ENCODE results near the gene SLC9A8. TPM values are rescaled to one million over a fixed set of nuclear protein-coding genes. Genes with fewer than 3 reads are reported as not detected.

Gene SLC9A8
- total RNA-seq, 1 donor from 2014 or later = 6.2 TPM

GRCh38 chr20:49797344-49797615 lies 15.3 kb upstream of the SLC9A8 start:
- no peak overlapping the region for H3K4me3 ChIP-seq (ENCODE audit: insufficient read depth, low read depth, low read length)
- no peak overlapping the region for H3K4me3 Mint-ChIP-seq (ENCODE audit: unreplicated experiment)
- H3K9me3 ChIP-seq (ENCODE audit: insufficient read depth, low read depth, low read length) = no peaks in the 10 kb centered on the region
- peaks cover 9% of the 10 kb centered on the region for H3K27me3 Mint-ChIP-seq (ENCODE audit: low read depth, unreplicated experiment)
- no peaks in the 10 kb centered on the region for H3K36me3 Mint-ChIP-seq (ENCODE audit: low read depth, unreplicated experiment)
- H2AFZ ChIP-seq (ENCODE audit: low read depth, low read length) = no peak overlapping the region
- TF ChIP-seq CTCF (IDR thresholded peaks at IDR 0.05; ENCODE audit: insufficient read depth, low read depth, low read length) (no peak), EZH2 (IDR thresholded peaks at IDR 0.05; ENCODE audit: insufficient read depth, low read length) (no peak)
- DNase-seq (ENCODE audit: low read depth) (no peak), FAIRE-seq (no peak)
- H3K4me1 Mint-ChIP-seq (ENCODE audit: low read depth, unreplicated experiment) = peaks cover 2% of the 10 kb centered on the region
- no peaks in the 10 kb centered on the region for H3K79me2 ChIP-seq (ENCODE audit: insufficient read depth, low read length)
- H3K27ac Mint-ChIP-seq (ENCODE audit: unreplicated experiment) = no peak overlapping the region
- H3K27me3 ChIP-seq (ENCODE audit: insufficient read depth, low read length) = peaks cover 9% of the 10 kb centered on the region
- no peaks in the 10 kb centered on the region for H4K20me1 ChIP-seq (ENCODE audit: insufficient read depth, low read length)
- no peaks in the 10 kb centered on the region for H3K9me3 Mint-ChIP-seq (ENCODE audit: unreplicated experiment)
- H3K4me1 ChIP-seq (ENCODE audit: insufficient read depth, low read length) = no peaks in the 10 kb centered on the region
- H3K36me3 ChIP-seq (ENCODE audit: insufficient read depth, low read length) = no peaks in the 10 kb centered on the region
- H3K27ac ChIP-seq (ENCODE audit: low read depth, low read length) = no peak overlapping the region
- H3K4me2 ChIP-seq (ENCODE audit: low read length) = no peak overlapping the region
- H3K9ac ChIP-seq (ENCODE audit: low read length) = no peak overlapping the region

- H2AFZ ChIP-seq (ENCODE audit: low read depth, low read length) = no peak overlapping the region
- Mint-ChIP-seq H3K4me1 (ENCODE audit: low read depth, unreplicated experiment) (peaks cover 2% of the 10 kb centered on the region), H3K4me3 (ENCODE audit: unreplicated experiment) (no peak overlapping the region), H3K9me3 (ENCODE audit: unreplicated experiment) (no peaks in the 10 kb centered on the region), H3K27ac (ENCODE audit: unreplicated experiment) (no peak overlapping the region), H3K27me3 (ENCODE audit: low read depth, unreplicated experiment) (peaks cover 9% of the 10 kb centered on the region), H3K36me3 (ENCODE audit: low read depth, unreplicated experiment) (no peaks in the 10 kb centered on the region)
- H3K9me3 ChIP-seq (ENCODE audit: insufficient read depth, low read depth, low read length) = no peaks in the 10 kb centered on the region
- H3K27me3 ChIP-seq (ENCODE audit: insufficient read depth, low read length) = peaks cover 9% of the 10 kb centered on the region
- H4K20me1 ChIP-seq (ENCODE audit: insufficient read depth, low read length) = no peaks in the 10 kb centered on the region
- H3K36me3 ChIP-seq (ENCODE audit: insufficient read depth, low read length) = no peaks in the 10 kb centered on the region
- H3K9ac ChIP-seq (ENCODE audit: low read length) = no peak overlapping the region
- DNase-seq (ENCODE audit: low read depth) (no peak), FAIRE-seq (no peak)
- H3K4me2 ChIP-seq (ENCODE audit: low read length) = no peak overlapping the region
- no peak overlapping the region for H3K27ac ChIP-seq (ENCODE audit: low read depth, low read length)
- H3K4me1 ChIP-seq (ENCODE audit: insufficient read depth, low read length) = no peaks in the 10 kb centered on the region
- no peak overlapping the region for H3K4me3 ChIP-seq (ENCODE audit: insufficient read depth, low read depth, low read length)
- H3K79me2 ChIP-seq (ENCODE audit: insufficient read depth, low read length) = no peaks in the 10 kb centered on the region
- no peak for TF ChIP-seq CTCF (IDR thresholded peaks at IDR 0.05; ENCODE audit: insufficient read depth, low read depth, low read length)
- no peak for TF ChIP-seq EZH2 (IDR thresholded peaks at IDR 0.05; ENCODE audit: insufficient read depth, low read length)
These were observed 13.9 kb upstream of the SLC9A8 start for GRCh38 chr20:49798718-49799117.

- Histone ChIP-seq H2AFZ (ENCODE audit: low read depth, low read length) (no peak overlapping the region), H3K4me3 (ENCODE audit: insufficient read depth, low read depth, low read length) (no peak overlapping the region), H3K27ac (ENCODE audit: low read depth, low read length) (no peak overlapping the region), H3K4me1 (ENCODE audit: insufficient read depth, low read length) (no peaks in the 10 kb centered on the region), H3K36me3 (ENCODE audit: insufficient read depth, low read length) (no peaks in the 10 kb centered on the region), H3K9ac (ENCODE audit: low read length) (no peak overlapping the region), H3K27me3 (ENCODE audit: insufficient read depth, low read length) (peaks cover 9% of the 10 kb centered on the region), H3K79me2 (ENCODE audit: insufficient read depth, low read length) (no peaks in the 10 kb centered on the region), H4K20me1 (ENCODE audit: insufficient read depth, low read length) (no peaks in the 10 kb centered on the region), H3K4me2 (ENCODE audit: low read length) (no peak overlapping the region), H3K9me3 (ENCODE audit: insufficient read depth, low read depth, low read length) (no peaks in the 10 kb centered on the region)
- no peaks in the 10 kb centered on the region for H3K9me3 Mint-ChIP-seq (ENCODE audit: unreplicated experiment)
- H3K4me3 Mint-ChIP-seq (ENCODE audit: unreplicated experiment) = no peak overlapping the region
- TF ChIP-seq EZH2 (IDR thresholded peaks at IDR 0.05; ENCODE audit: insufficient read depth, low read length) (no peak), CTCF (IDR thresholded peaks at IDR 0.05; ENCODE audit: insufficient read depth, low read depth, low read length) (no peak)
- H3K4me1 Mint-ChIP-seq (ENCODE audit: low read depth, unreplicated experiment) = peaks cover 2% of the 10 kb centered on the region
- H3K36me3 Mint-ChIP-seq (ENCODE audit: low read depth, unreplicated experiment) = no peaks in the 10 kb centered on the region
- FAIRE-seq (no peak), DNase-seq (ENCODE audit: low read depth) (no peak)
- H3K27me3 Mint-ChIP-seq (ENCODE audit: low read depth, unreplicated experiment) = peaks cover 9% of the 10 kb centered on the region
- no peak overlapping the region for H3K27ac Mint-ChIP-seq (ENCODE audit: unreplicated experiment)
These were observed 12.9 kb upstream of the SLC9A8 start for GRCh38 chr20:49799698-49800097.

Data from astrocyte (in vitro differentiated cells and primary cell).